A549 (cell line): ENCODE measurements around the gene AKAP6. TPM values are rescaled to one million over a fixed set of nuclear protein-coding genes. Genes with fewer than 3 reads are reported as not detected.

Experiments
- polyA plus RNA-seq, 4 experiments: library from polyadenylated mRNA; depleted of rRNA in 3 of 4; stranded (reverse); fragments of >200 nt; fragmentation: RNase III in 1 of 4; extraction: RNeasy Plus Mini Kit Qiagen cat#74134 plus additional on column Dnase treatment in 1 of 4; gene quantifications; 2 replicates in 3 of 4; 3 replicates in 1 of 4; pipeline ENCODE4 v1.2.3, GENCODE V29; 2011 to 2017
- small RNA-seq, 6 experiments: library from RNA; depleted of rRNA; stranded (forward); fragments of <200 nt; gene quantifications; one replicate each; pipeline ENCODE3, GENCODE V24; 2012

AKAP6 gene
- polyA plus RNA-seq, 2 of the 4 experiments (the other 2 are of a cell fraction), result 0.27 to 1.9 TPM

Small RNA genes lying within 50 kb of the gene (small RNA-seq; reads per million reads assigned to genes)
- 0 reads per million in 6 experiments for gene RN7SL660P

Other genes with a start within 250 kb of the AKAP6 start
- gene RNU6-7, start 127.3 kb upstream of the AKAP6 start, polyA plus RNA-seq (2011; rRNA removed), result not detected in 2 replicates
- gene RNU6-7, start 127.3 kb upstream of the AKAP6 start, polyA plus RNA-seq (2017; fragmentation: RNase III; extraction: RNeasy Plus Mini Kit Qiagen cat#74134 plus additional on column Dnase treatment), result not detected in 3 replicates
- gene RNU6-8, start 126.0 kb upstream of the AKAP6 start, polyA plus RNA-seq (2011; rRNA removed), result not detected in 2 replicates
- not detected in 3 replicates for gene RNU6-8, start 126.0 kb upstream of the AKAP6 start, polyA plus RNA-seq (2017; fragmentation: RNase III; extraction: RNeasy Plus Mini Kit Qiagen cat#74134 plus additional on column Dnase treatment)